GM23248 (cell line): ENCODE results near the gene LDHAL6A. TPM values are rescaled to one million over a fixed set of nuclear protein-coding genes. Genes with fewer than 3 reads are reported as not detected.
"Not testable (repeated sequence)": the region's sequence is repeated elsewhere in the genome, so short reads cannot be mapped to it uniquely, and the experiment has no call there.

ENCODE experiments used
- DNase-seq: peaks from one replicate; pipeline ENCODE4 v3.0.0-alpha.2; 2015
- H2AFZ ChIP-seq: fragments of 200-600 bp; sonication (generic); 2 replicates; pipeline ENCODE4 v1.6.1; 2016; ENCODE audit warnings: antibody characterized with exemption
- H3F3A ChIP-seq: fragments of 200-600 bp; sonication (generic); 2 replicates; pipeline ENCODE4 v1.6.1; 2016; ENCODE audit warnings: mild to moderate bottlenecking, antibody characterized with exemption, mixed run types; ENCODE audit not compliant: insufficient read depth
- H3K27ac ChIP-seq: fragments of 200-600 bp; sonication (generic); 2 replicates; pipeline ENCODE4 v1.5.1; 2016; ENCODE audit warnings: mild to moderate bottlenecking
- H3K27me3 ChIP-seq: fragments of 200-600 bp; sonication (generic); replicated peaks from 2 replicates; pipeline ENCODE4 v1.6.1; 2016; ENCODE audit warnings: mild to moderate bottlenecking; ENCODE audit not compliant: insufficient read depth
- H3K36me3 ChIP-seq: fragments of 200-600 bp; sonication (generic); 2 replicates; pipeline ENCODE4 v1.6.1; 2016; ENCODE audit warnings: low read depth, mild to moderate bottlenecking
- H3K4me1 ChIP-seq: fragments of 200-600 bp; sonication (generic); 2 replicates; pipeline ENCODE4 v1.6.1; 2016; ENCODE audit warnings: mild to moderate bottlenecking; ENCODE audit not compliant: insufficient read depth
- H3K4me2 ChIP-seq: fragments of 200-600 bp; sonication (generic); one replicate; pipeline ENCODE4 v1.6.1; 2016; ENCODE audit warnings: mild to moderate bottlenecking; ENCODE audit not compliant: unreplicated experiment
- H3K4me3 ChIP-seq: fragments of 200-600 bp; sonication (generic); 2 replicates; pipeline ENCODE4 v1.5.1; 2016; ENCODE audit warnings: mild to moderate bottlenecking
- H3K79me2 ChIP-seq: fragments of 200-600 bp; sonication (generic); 2 replicates; pipeline ENCODE4 v1.6.1; 2016; ENCODE audit warnings: mild to moderate bottlenecking; ENCODE audit not compliant: insufficient read depth
- H3K9ac ChIP-seq: fragments of 200-600 bp; sonication (generic); 2 replicates; pipeline ENCODE4 v1.6.1; 2016; ENCODE audit warnings: mild to moderate bottlenecking
- H3K9me2 ChIP-seq: fragments of 200-600 bp; sonication (generic); 2 replicates; pipeline ENCODE4 v1.6.1; 2016; ENCODE audit warnings: mixed run types, mild to moderate bottlenecking, moderate library complexity; ENCODE audit not compliant: insufficient read depth
- H3K9me3 ChIP-seq: fragments of 200-600 bp; sonication (generic); one replicate; pipeline ENCODE4 v1.6.1; 2017; ENCODE audit warnings: low read depth
- H4K20me1 ChIP-seq: fragments of 200-600 bp; sonication (generic); 2 replicates; pipeline ENCODE4 v1.6.0; 2016; ENCODE audit not compliant: insufficient read depth
- EZH2 ChIP-seq: fragments of 200-600 bp; sonication (generic); IDR thresholded peaks from 2 replicates; pipeline ENCODE4 v1.6.1; 2018; ENCODE audit warnings: antibody characterized with exemption, mild to moderate bottlenecking; ENCODE audit not compliant: insufficient read depth, poor library complexity, severe bottlenecking
- EZH2phosphoT487 ChIP-seq: fragments of 200-600 bp; sonication (generic); IDR thresholded peaks from 2 replicates; pipeline ENCODE4 v1.6.1; 2018; ENCODE audit warnings: antibody characterized with exemption, moderate library complexity, mild to moderate bottlenecking, low read depth; ENCODE audit not compliant: insufficient read depth
- WGBS, 2 experiments: methylation state at CpG; one replicate each; pipeline ENCODE4 v1.1.6; 2015 to 2017; ENCODE audit warnings: low lambda C conversion rate in 2 of 2, low coverage in 1 of 2; ENCODE audit errors: missing lambda C conversion rate in 2 of 2; 5-methylcytosine and 5-hydroxymethylcytosine counted together
- in situ Hi-C: fragments of 300-500 bp; cut with MboI; formaldehyde crosslinking; loops from 2 replicates; pipeline ENCODE4 v1.15.0; 2020
- polyA plus RNA-seq: library from polyadenylated mRNA; unstranded; fragments of >200 nt; fragmentation: Nextera tagmentation; extraction: Ambion mirVana; gene quantifications from 2 replicates; pipeline ENCODE4 v1.2.1, GENCODE V29; 2016
- total RNA-seq: library from RNA; depleted of rRNA; stranded (reverse); fragments of >200 nt; shearing (Covaris generic); gene quantifications from 2 replicates; pipeline ENCODE4 v1.2.3, GENCODE V29; 2014; rRNA removed

LDHAL6A gene
- total RNA-seq (not detected in 2 replicates), polyA plus RNA-seq (0.09 TPM in 1 of 2 replicates, not detected in the other)

DNA sequence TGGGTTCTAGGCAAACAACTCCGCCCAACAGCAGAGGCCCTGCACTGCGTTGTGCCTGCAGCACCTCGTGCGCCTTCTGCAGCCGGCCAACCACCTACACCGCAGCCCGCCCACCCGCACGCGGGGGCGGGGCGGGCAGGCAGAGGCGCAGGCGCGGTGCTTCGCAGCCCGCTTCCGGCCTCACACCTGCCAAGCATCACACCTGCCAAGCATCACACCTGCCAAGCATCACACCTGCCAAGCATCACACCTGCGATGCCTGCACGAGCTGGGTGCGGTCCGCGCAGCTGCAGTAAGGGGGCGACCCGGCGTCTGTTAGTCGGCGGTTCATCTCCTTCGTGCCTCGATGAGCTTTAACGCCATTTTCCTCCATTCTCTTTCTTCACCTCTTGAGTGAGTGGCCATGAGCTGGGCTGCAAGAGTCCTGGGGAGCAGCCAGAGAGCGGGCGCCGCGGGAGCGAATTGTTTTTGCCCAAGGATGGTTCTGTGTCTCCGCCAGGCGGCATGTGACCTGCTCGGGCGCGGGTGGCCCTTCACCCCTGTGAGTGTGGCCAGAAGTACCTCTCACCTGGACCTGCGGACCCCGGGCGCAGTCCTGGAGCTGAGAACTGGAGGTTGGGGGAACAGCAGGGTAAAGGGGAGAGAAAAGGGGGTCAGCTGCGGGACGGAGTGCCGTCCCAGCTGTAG lies at the start of gene LDHAL6A:
LDHAL6A (plus strand) TSS at position 171 of the 687 bp plus-strand sequence. CDS start 825 bp downstream, outside the sequence.
- H3K4me1 ChIP-seq, result no peaks in the 10 kb centered on the region; the same call in 1 of the 2 replicates
- no peak within 1 kb of the TSS for H3K4me3 ChIP-seq
- H4K20me1 ChIP-seq, result no peaks in the 10 kb centered on the region; the same call in 1 of the 2 replicates
- no peak within 1 kb of the TSS for H3K9ac ChIP-seq
- no peak for DNase-seq
- 0 out of 2 replicates have a peak within 1 kb of the TSS, but pooled peaks have one; percentile 29 for H2AFZ ChIP-seq
- H3K27ac ChIP-seq, result no peak within 1 kb of the TSS
- H3K4me2 ChIP-seq, result no peak within 1 kb of the TSS
- H3F3A ChIP-seq, result no peaks in the 10 kb centered on the region
- no peaks in the 10 kb centered on the region for H3K27me3 ChIP-seq
- TF ChIP-seq EZH2 (no peak), EZH2phosphoT487 (no peak)
- H3K9me3 ChIP-seq, result no peaks in the 10 kb centered on the region
- WGBS, 2 experiments, result 46 to 48% methylated on average over 43 to 45 of the region's 47 CpGs
- H3K9me2 ChIP-seq, result no peaks in the 10 kb centered on the region
- in situ Hi-C loops, result no loop called here
- no peaks in the 10 kb centered on the region for H3K79me2 ChIP-seq
- H3K36me3 ChIP-seq, result no peaks in the 10 kb centered on the region

DNA sequence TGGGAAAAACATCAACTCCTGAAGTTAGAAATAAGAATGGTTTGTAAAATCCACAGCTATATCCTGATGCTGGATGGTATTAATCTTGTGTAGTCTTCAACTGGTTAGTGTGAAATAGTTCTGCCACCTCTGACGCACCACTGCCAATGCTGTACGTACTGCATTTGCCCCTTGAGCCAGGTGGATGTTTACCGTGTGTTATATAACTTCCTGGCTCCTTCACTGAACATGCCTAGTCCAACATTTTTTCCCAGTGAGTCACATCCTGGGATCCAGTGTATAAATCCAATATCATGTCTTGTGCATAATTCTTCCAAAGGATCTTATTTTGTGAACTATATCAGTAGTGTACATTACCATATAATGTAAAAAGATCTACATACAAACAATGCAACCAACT lies 48.3 kb upstream of the LDHAL6A start:
- in situ Hi-C loops, H3K9ac ChIP-seq, H2AFZ ChIP-seq, H3K9me2 ChIP-seq, H3K4me3 ChIP-seq, H3K4me2 ChIP-seq, H3K27me3 ChIP-seq, H3K9me3 ChIP-seq, H3K4me1 ChIP-seq: not testable (repeated sequence)
- peaks cover 15% of the 10 kb centered on the region; the same call in 1 of the 2 replicates for H4K20me1 ChIP-seq
- H3K36me3 ChIP-seq, result peaks cover 58% of the 10 kb centered on the region
- H3K79me2 ChIP-seq, result peaks cover 13% of the 10 kb centered on the region
- DNase-seq, result peak; percentile 34
- 68 to 69% methylated on average over 3 of the region's 3 CpGs for WGBS, 2 experiments
- H3K27ac ChIP-seq, result peak overlapping the region; percentile 45
- peaks cover 86% of the 10 kb centered on the region for H3F3A ChIP-seq

DNA sequence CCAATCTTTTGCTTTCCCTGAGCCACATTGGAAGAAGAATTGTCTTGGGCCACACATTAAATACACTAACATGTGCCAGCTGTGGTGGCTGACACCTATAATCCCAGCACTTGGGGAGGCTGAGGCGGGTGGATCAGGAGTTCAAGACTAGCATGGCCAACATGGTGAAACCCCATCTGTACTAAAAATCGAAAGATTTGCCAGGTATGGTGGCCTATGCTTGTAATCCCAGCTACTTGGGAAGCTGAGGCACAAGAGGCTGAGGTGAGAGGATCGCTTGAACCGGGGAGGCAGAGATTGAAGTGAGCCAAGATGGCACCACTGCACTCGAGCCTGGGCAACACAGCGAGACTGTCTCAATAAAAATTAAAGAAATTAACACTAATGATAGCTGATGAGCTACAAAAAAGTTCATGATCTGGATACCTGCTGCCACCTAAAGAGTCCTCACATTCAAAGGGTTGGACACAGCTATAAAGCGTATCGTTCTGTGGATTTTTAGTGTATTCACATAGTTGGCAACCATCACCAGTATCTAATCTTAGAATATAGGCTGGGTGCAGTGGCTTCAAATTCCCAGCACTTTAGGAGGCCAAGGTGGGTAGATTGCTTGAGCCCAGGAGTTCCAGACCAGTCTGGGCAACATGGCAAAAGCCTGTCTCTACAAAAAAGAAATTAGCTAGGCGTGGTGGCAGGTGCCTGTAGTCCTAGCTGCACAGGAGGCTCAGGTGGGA lies 46.9 kb upstream of the LDHAL6A start:
- TF ChIP-seq EZH2 (no peak), EZH2phosphoT487 (no peak)
- WGBS, 2 experiments, result 84 to 89% methylated on average over 9 of the region's 9 CpGs
- Histone ChIP-seq H3F3A (peaks cover 75% of the 10 kb centered on the region), H3K79me2 (no peaks in the 10 kb centered on the region; the same call in 1 of the 2 replicates), H3K4me3 (no peak overlapping the region), H3K4me2 (no peak overlapping the region), H4K20me1 (peaks cover 4% of the 10 kb centered on the region; the same call in 1 of the 2 replicates), H3K27ac (peak overlapping the region; percentile 45), H3K9me3 (no peaks in the 10 kb centered on the region), H3K36me3 (peaks cover 45% of the 10 kb centered on the region), H2AFZ (no peak overlapping the region), H3K27me3 (no peaks in the 10 kb centered on the region), H3K4me1 (no peaks in the 10 kb centered on the region), H3K9me2 (no peaks in the 10 kb centered on the region), H3K9ac (no peak overlapping the region)
- in situ Hi-C loops, result no loop called here
- DNase-seq, result peak; percentile 37

DNA sequence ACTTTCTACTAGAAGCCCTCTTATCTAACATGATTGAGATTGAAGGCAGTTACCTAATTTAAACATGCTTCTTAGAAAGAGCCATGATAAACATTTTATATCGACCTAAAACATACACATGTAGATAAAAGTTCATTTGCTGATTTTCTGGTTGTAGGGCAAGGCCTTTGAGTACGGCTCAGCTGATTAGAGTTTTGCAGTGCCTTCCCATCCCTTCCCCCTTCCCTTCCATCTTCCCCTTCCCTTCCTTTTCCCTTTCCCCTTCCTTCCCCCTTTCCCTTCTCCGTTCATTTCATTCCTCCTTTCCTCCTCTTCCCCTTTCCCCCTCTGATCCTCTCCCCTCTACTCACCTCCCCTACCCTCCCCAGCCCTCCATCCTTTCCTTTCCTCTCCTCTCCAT lies 39.2 kb upstream of the LDHAL6A start:
- no peak for TF ChIP-seq EZH2phosphoT487
- TF ChIP-seq EZH2, result no peak
- H3K27me3 ChIP-seq, result no peaks in the 10 kb centered on the region
- peaks cover 5% of the 10 kb centered on the region; the same call in 1 of the 2 replicates for H3F3A ChIP-seq
- no peak for DNase-seq
- no peak overlapping the region for H3K4me2 ChIP-seq
- no peaks in the 10 kb centered on the region for H3K9me3 ChIP-seq
- no peaks in the 10 kb centered on the region for H3K36me3 ChIP-seq
- no peaks in the 10 kb centered on the region for H3K79me2 ChIP-seq
- no peak overlapping the region for H3K9ac ChIP-seq
- H3K27ac ChIP-seq, result no peak overlapping the region
- H3K4me1 ChIP-seq, result no peaks in the 10 kb centered on the region
- no peak overlapping the region for H3K4me3 ChIP-seq
- no peaks in the 10 kb centered on the region for H4K20me1 ChIP-seq
- 86% methylated on average over 2 to 3 of the region's 3 CpGs for WGBS, 2 experiments
- H3K9me2 ChIP-seq, result no peaks in the 10 kb centered on the region
- no peak overlapping the region for H2AFZ ChIP-seq
- in situ Hi-C loops, result no loop called here
